Activated naive CD4-positive, alpha-beta T cell treated with anti-CD3 and anti-CD28 coated beads, Interleukin-2, amount 50 U/mL, for 16 hours (primary cell): ENCODE results near the gene ZYX.

Experiments used
- DNase-seq: peaks from one replicate; pipeline ENCODE4 v3.0.0-alpha.2; 2020

ZYX gene

GRCh38 chr7:143363016-143363937 lies 17.9 kb upstream of the ZYX start:
- no peak for DNase-seq

- DNase-seq: no peak
These were observed 13.2 kb upstream of the ZYX start for GRCh38 chr7:143367972-143368371.

DNA sequence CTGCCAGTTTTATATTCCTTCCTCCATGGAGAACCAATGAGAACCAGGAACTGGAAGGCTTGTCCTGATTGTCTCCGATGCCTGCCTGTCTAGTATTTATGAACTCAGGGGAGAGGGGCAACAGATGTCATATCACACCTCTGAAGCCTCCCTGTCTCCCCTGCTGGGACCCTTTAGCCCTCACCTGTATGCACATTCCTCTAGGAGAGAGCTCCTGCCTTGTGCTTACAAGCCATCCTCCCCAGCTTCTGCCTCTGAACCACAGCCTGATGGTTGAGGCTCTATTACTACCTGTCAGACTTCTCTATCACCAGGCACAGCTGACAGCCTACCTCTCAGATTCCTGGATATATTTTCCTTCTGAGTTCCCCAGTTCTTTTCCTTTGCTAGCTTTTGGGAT lies 12.8 kb upstream of the ZYX start:
- DNase-seq: no peak

- no peak for DNase-seq
These were observed 11.2 kb upstream of the ZYX start for GRCh38 chr7:143369678-143370651.

GRCh38 chr7:143372070-143372469 lies 9.1 kb upstream of the ZYX start:
- peak; percentile 36 for DNase-seq

DNA sequence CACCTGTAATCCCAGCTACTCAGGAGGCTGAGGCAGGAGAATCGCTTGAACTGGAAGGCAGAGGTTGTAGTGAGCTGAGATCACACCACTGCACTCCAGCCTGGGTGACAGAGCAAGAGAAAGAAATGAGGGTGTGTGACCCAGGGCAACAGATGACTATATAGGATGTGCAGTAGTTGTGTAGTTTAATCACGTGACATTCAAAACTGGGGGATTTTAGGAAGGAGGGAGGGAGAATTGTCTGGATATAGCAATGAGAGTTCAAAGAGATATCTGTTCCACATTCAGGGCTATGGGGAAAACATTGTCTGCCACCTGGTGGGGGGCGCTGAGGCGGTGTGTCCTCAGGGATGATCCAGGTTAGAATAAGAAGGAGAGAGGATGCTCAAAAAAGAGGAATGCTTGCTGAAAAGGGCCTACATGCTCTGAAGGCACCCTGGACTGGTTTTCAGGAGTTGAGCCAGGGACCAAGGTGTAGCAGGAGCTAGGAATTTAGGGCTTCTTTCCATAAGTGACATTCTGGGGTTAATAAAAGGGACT lies 7.8 kb upstream of the ZYX start:
- no peak for DNase-seq

- no peak for DNase-seq
These were observed 6.6 kb upstream of the ZYX start for GRCh38 chr7:143374561-143374960.

DNA sequence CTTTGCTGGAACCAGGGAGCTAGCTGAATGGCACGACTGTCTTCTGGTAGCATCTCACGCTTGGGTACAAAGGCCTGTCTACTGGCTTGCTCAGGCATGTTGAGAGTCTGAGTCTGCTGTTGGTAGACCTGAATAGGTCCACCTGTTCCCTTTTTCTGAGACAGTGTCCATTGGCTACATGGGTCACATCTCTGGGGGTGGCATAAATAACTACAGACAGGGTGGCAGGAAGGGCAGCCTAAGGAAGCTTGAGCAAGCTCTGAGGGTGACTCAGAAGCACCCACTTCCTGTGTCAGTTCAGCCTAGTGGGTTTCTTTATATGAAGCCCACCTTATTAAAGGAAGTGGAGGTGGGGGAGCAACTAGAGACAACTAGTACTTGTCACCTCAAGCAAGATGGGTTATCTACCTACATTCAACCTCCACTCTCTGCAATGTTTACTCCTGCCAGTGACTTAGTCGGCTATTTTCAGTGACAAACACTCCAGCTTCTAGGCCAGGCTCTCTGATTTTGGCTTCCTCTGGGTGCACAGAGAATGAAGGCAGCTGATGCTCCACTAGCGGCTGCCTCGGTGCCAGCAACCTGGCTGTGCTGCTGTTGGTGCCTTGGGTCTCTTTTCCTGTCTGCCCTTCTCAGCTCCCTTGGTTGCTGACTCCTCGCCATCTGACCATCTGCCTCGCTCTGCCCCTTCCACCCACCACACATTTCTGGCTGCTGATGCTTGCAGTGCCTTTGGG lies 5.7 kb upstream of the ZYX start:
- no peak for DNase-seq

DNA sequence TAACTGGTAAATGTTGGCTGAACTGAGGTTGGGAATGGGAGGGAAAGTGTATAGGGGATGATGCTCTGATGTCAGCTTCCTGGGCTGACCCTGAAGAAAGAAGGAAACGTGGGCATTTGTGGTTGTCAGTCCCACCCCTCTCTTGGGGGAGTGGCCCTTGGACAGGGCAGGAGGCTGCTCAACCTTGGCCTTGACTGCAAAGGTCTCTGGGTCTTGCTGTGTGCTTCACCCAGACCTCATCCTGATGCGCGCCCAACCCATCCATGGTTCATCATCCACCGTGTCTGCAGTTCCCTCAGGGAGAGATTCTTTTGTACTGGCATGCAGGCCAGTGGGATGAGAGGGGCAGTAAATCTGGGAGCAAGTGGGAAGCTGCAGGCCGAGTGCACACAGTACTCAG lies 4.7 kb upstream of the ZYX start:
- DNase-seq: no peak

DNA sequence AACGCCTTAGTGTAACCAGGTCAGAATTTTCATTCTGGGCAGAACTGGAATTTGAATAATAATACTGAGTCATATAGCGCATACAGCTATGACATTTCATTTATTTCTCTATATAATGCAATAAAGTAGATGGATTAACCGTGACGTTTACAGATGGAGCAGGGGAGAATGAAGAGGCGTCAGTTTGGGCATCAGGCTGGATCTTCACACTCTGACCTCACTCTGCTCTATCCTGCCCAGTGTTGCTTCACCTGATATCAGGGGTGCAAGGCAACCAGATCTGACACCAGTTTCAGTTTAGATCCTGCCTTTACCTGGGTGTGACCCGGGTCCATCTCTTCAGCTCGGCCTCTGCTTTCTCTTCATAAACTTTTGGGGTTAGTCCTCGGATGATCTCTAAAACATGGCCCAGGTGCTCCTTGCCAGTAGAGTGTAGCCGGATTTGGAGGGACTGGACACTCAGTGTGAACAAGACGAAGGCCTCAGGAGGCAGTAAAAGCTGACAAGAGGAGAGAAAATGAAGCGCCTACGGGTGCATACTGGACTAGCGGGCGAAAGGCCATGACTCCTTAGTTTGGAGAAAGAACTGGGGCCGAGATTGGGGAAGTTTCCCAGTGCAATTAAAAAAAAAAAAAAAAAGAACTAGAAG lies 1.4 kb upstream of the ZYX start:
- DNase-seq: no peak

DNA sequence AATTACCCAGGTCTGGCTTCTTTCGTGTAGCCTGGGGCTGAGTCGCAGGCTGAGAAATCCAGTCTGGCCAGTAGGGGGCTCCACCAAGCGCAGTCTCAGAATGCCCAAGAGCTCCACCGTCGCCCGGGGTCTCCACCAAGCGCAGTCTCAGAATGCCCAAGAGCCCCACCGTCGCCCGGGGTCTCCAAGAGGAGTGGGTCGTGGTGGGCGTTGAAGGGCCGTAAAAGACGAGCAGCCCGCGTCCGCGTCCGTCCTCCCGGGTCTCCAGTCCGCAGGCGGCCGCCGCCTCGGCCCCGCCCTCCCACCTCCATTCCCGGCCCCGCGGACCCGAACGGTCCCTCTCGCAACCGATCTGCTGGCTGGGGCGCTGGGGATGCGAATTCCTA lies 892 bp upstream of the ZYX start:
- peak; percentile 87 for DNase-seq

DNA sequence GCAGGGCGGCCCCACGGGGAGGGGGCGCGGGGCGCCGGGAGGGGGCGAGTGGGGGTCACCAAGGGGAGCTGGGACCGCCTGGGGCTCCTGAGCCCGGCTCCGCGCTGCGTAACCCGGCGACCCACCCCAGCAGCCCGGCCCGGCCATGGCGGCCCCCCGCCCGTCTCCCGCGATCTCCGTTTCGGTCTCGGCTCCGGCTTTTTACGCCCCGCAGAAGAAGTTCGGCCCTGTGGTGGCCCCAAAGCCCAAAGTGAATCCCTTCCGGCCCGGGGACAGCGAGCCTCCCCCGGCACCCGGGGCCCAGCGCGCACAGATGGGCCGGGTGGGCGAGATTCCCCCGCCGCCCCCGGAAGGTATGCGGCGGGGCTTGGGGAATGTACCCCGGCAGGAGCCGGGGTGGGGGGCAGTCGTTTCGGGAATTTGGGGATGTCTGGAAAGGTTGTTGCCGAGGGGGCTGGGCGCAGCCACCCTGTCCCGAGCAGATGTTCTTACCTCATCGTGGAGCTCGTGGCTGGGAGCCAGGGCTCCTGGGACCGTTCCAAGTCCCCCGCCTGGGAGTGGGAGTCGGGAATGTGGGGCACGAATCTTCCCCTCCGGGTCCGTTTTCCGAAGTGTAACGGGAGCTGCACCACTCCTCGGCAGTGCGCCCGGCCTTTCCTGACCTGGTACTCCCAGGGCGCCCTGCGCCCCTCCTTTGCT lies 431 bp downstream of the ZYX start:
- DNase-seq: no peak

DNA sequence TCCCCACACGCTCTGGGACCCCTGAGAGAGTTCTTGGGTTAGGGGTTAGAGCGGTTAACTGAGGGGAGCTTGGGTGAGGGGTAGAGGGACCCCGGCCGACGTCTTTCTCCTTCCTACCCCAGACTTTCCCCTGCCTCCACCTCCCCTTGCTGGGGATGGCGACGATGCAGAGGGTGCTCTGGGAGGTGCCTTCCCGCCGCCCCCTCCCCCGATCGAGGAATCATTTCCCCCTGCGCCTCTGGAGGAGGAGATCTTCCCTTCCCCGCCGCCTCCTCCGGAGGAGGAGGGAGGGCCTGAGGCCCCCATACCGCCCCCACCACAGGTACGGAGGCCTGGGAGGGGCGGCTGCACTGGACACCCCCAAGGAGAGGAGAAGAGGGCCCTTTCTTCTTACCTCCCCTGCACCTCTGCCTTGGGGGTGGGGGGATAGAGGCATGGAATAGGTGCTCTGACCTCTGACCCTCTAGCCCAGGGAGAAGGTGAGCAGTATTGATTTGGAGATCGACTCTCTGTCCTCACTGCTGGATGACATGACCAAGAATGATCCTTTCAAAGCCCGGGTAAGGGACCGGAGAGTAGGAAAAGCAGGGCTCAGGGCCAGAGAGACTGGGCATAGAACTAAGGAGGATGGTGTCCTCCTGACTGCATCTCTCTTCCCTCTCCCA lies 1.1 kb downstream of the ZYX start:
- no peak for DNase-seq

- no peak for DNase-seq
These were observed 1.9 kb downstream of the ZYX start for GRCh38 chr7:143382791-143383641.

- DNase-seq: no peak
These were observed 2.5 kb downstream of the ZYX start for GRCh38 chr7:143383642-143383957.

GRCh38 chr7:143384148-143384547 lies 3.0 kb downstream of the ZYX start:
- DNase-seq: no peak

DNA sequence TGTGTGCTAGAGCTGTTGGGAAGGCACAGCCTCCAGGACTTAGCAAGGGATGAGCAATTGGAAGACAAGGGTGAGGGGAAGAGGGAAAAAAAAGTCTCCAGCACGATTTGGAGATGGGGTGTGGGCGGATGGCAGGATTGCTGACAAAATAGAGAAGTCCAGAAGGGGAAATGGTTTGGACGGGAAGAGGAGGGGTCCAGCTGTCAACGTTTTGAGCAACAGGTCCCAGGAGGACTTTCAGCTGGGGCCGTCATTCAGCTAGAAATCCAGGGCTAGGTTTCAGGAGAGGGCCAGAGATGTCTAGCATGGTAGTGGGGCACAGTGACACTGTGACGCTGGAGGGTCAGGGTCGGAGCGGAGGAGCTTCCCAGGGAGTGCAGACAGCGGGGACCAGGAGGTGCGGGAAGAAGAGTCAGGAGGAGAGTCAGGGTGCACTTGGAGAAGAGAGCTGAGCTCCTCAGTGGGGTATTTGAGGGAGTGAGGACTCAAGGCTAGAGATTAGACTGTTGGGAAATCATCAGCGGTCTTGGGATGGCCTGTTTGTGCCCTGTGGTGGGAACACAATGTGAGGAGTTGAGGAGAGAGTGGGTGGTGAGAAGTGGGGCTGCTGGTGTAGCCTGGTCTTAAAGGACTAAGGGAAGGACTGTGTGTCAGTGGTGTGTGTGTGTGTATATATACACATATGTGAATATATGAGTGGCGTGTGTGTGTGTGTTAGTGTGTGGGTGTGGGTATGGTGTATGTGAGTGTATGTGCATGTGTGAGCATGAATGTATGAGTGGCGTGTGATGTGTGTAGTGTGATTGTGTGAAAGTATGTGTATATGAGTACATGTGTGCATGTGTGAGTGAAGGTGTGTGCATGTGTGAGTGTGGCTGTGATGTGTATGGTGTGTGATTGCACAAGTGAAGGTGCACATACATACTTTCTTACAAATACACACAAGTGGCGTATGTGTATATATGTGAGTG lies 3.8 kb downstream of the ZYX start:
- no peak for DNase-seq

GRCh38 chr7:143385891-143386781 lies 5.0 kb downstream of the ZYX start:
- no peak for DNase-seq
